ENCODE data around the gene ATF1.
"Not testable (repeated sequence)": the region's sequence is repeated elsewhere in the genome, so short reads cannot be mapped to it uniquely, and the experiment has no call there.

Gene ATF1

GRCh38 chr12:50868881-50869280, 105.0 kb downstream of the ATF1 start:
- H3K4me3 ChIP-seq (ENCODE audit: low read depth, low read length); H3K27ac ChIP-seq (ENCODE audit: low read depth, low read length); H3K4me1 ChIP-seq (ENCODE audit: control insufficient read depth, insufficient read depth, low read length); H3K27me3 ChIP-seq (ENCODE audit: control insufficient read depth, insufficient read depth, low read length); H3K36me3 ChIP-seq (ENCODE audit: control insufficient read depth, insufficient read depth, low read length); H3K9ac ChIP-seq (ENCODE audit: low read depth, low read length): not testable (repeated sequence)
- peaks cover 11% of the 10 kb centered on the region; the same call in 1 of the 2 replicates for H3K9me3 ChIP-seq (ENCODE audit: control insufficient read depth, insufficient read depth, low read length)

Data from HUES48 (cell line).